GM12878 (cell line): ENCODE data around the gene ANKRD33. TPM values are rescaled to one million over a fixed set of nuclear protein-coding genes. Genes with fewer than 3 reads are reported as not detected.

Experiments
- ATAC-seq: fragments of 200-7000 bp; cut with Tn5 transposase; 3 replicates; pipeline ENCODE4 v1.9.1; 2020; ENCODE audit warnings: mild to moderate bottlenecking, moderate library complexity
- BruUV-seq: library from RNA; stranded (reverse); fragments of 400-500 nt; replicated peaks from 2 replicates; lab custom pipeline; 2021; lab: Mats Ljungman, UMichigan
- CTCF ChIA-PET: fragments of 300-600 bp; sonication (Branson Sonifier 250); formaldehyde crosslinking; extraction: SDS; loops from one replicate; lab custom pipeline; 2021; ENCODE audit warnings: inconsistent platforms; lab: Yijun Ruan, JAX
- POLR2A ChIA-PET: fragments of 350-600 bp; formaldehyde crosslinking; extraction: SDS; loops from one replicate; lab custom pipeline; 2021; ENCODE audit warnings: inconsistent platforms; lab: Charles Lee
- RAD21 ChIA-PET: fragments of 300-600 bp; sonication (Branson Sonifier 250); formaldehyde crosslinking; loops from one replicate; lab custom pipeline; 2023; ENCODE audit warnings: antibody characterized with exemption; ENCODE audit not compliant: unreplicated experiment; lab: Charles Lee
- SMC1A ChIA-PET: fragments of 300-600 bp; sonication (Branson Sonifier 250); formaldehyde crosslinking; loops from one replicate; lab custom pipeline; 2023; ENCODE audit not compliant: unreplicated experiment, uncharacterized antibody; lab: Charles Lee
- DNase-seq: peaks from one replicate; pipeline ENCODE4 v3.0.0-alpha.2; 2011; ENCODE audit warnings: low read depth, low spot score
- FAIRE-seq: peaks from 3 replicates; lab custom pipeline; 2011; peaks lifted over from hg19 to GRCh38; lab: Jason Lieb, UNC
- H2AFZ ChIP-seq: 2 replicates; pipeline ENCODE4 v1.6.0; 2011; ENCODE audit warnings: low read depth, low read length, control low read depth; ENCODE audit not compliant: control insufficient read depth
- H3K27ac ChIP-seq: 2 replicates; pipeline ENCODE4 v1.5.1; 2011; ENCODE audit warnings: control low read depth; ENCODE audit not compliant: control insufficient read depth, insufficient read depth
- H3K27me3 ChIP-seq, 2 experiments: replicated peaks in 1 of 2; 2 replicates each; pipeline versions ENCODE4 v1.6.0 to v1.6.1; 2011; ENCODE audit warnings: low read length in 1 of 2; ENCODE audit not compliant: control insufficient read depth in 2 of 2, insufficient read depth in 2 of 2
- H3K36me3 ChIP-seq, 2 experiments: 2 replicates each; pipeline ENCODE4 v1.5.1; 2011; ENCODE audit warnings: low read length in 1 of 2; ENCODE audit not compliant: control insufficient read depth in 2 of 2, insufficient read depth in 2 of 2
- H3K4me1 ChIP-seq: 2 replicates; pipeline ENCODE4 v1.6.1; 2011; ENCODE audit warnings: mild to moderate bottlenecking, low read length, moderate library complexity, mixed read lengths; ENCODE audit not compliant: control insufficient read depth, insufficient read depth
- H3K4me2 ChIP-seq: 2 replicates; pipeline ENCODE4 v1.6.0; 2011; ENCODE audit warnings: control low read depth; ENCODE audit not compliant: control insufficient read depth, insufficient read depth
- H3K4me3 ChIP-seq: fragments of 200-600 bp; sonication (generic); 2 replicates; pipeline ENCODE4 v1.5.1; 2016
- H3K79me2 ChIP-seq: 2 replicates; pipeline ENCODE4 v1.6.0; 2011; ENCODE audit warnings: low read length; ENCODE audit not compliant: control insufficient read depth, insufficient read depth
- H3K9ac ChIP-seq: 2 replicates; pipeline ENCODE4 v1.8.0; 2011; ENCODE audit warnings: low read length, control low read depth, mixed read lengths; ENCODE audit not compliant: control insufficient read depth, insufficient read depth
- H3K9me3 ChIP-seq: replicated peaks from 3 replicates; pipeline ENCODE4 v1.5.1; 2011; ENCODE audit warnings: mild to moderate bottlenecking, low read length; ENCODE audit not compliant: control insufficient read depth, insufficient read depth
- H4K20me1 ChIP-seq: 2 replicates; pipeline ENCODE4 v1.6.0; 2011; ENCODE audit not compliant: control insufficient read depth, insufficient read depth
- POLR2A ChIP-seq: IDR thresholded peaks from 2 replicates; pipeline ENCODE4 v1.6.1; 2011; ENCODE audit warnings: low read depth, mild to moderate bottlenecking, low read length
- SKIL ChIP-seq: fragments of 450-650 bp; IDR thresholded peaks from 2 replicates; pipeline ENCODE4 v1.6.1; 2017; ENCODE audit warnings: mild to moderate bottlenecking, low read depth, inconsistent platforms; ENCODE audit not compliant: poor library complexity, severe bottlenecking
- WGBS: methylation state at CpG from one replicate; pipeline ENCODE4 v1.1.6; 2016; ENCODE audit warnings: low lambda C conversion rate; ENCODE audit not compliant: insufficient replicate concordance, insufficient coverage; ENCODE audit errors: missing lambda C conversion rate; 5-methylcytosine and 5-hydroxymethylcytosine counted together
- in situ Hi-C: fragments of 300-500 bp; cut with MboI; formaldehyde crosslinking; loops from 9 replicates; pipeline ENCODE4 v1.14.3; 2018; ENCODE audit warnings: mixed read lengths
- intact Hi-C: fragments of 100-400 bp; cut with micrococcal nuclease; formaldehyde crosslinking; loops from one replicate; pipeline ENCODE4 v1.14.2; 2022; ENCODE audit not compliant: unreplicated experiment
- polyA plus RNA-seq, 11 experiments: library from polyadenylated mRNA; depleted of rRNA in 4 of 11; unstranded in 6 of 11; stranded (reverse) in 5 of 11; fragments of >200 nt; fragmentation: Nextera tagmentation in 4 of 11; fragmentation: Illumina TruSeq in 1 of 11; extraction: Ambion mirVana in 4 of 11; extraction: Trizol in 1 of 11; gene quantifications; 1 replicate in 1 of 11; 2 replicates in 10 of 11; pipeline versions ENCODE4 v1.2.1 to v1.2.3, GENCODE V29; 2011 to 2016; ENCODE audit warnings: inconsistent platforms in 2 of 11, missing spikeins in 2 of 11, low read depth in 1 of 11
- total RNA-seq, 4 experiments: library from RNA; depleted of rRNA in 3 of 4; stranded (reverse); fragments of >200 nt in 3 of 4; fragmentation: Illumina TruSeq in 1 of 4; extraction: Trizol in 1 of 4; gene quantifications; 2 replicates each; pipeline versions ENCODE4 v1.2.1 to v1.2.3, GENCODE V29; 2013 to 2021

Gene ANKRD33
- total and polyA plus RNA-seq, 10 of the 15 experiments (the other 5 are each of a cell fraction or from before 2014, with no cell fraction given) = not detected

- Histone ChIP-seq H3K9ac (no peak overlapping the region), H3K27me3 (no peaks in the 10 kb centered on the region), H3K79me2 (no peaks in the 10 kb centered on the region), H2AFZ (peak overlapping the region; percentile 90), H3K27ac (no peak overlapping the region), H3K9me3 (no peaks in the 10 kb centered on the region; the same call in 2 of the 3 replicates), H3K4me2 (peak overlapping the region; percentile 30), H4K20me1 (no peaks in the 10 kb centered on the region)
- no peak for DNase-seq
- SMC1A ChIA-PET = interaction anchor here (0.6 to 1.0 kb wide), 2 partner anchors 392 to 447 kb away, joined by 3 read pairs; no protein-coding TSS in a partner anchor
- in situ Hi-C loops = no loop called here
- ATAC-seq = 0 out of 3 replicates have a peak, but pooled peaks have one; percentile 38
- RAD21 ChIA-PET = no interaction called here
- WGBS = 43% methylated on average over 10 of the region's 10 CpGs
- CTCF ChIA-PET = interaction anchor here (0.5 to 2.3 kb wide), 3 partner anchors 11 to 510 kb away, joined by 3 to 14 read pairs (median 4); no protein-coding TSS in a partner anchor
- POLR2A ChIA-PET = no interaction called here
- FAIRE-seq = no peak
- TF ChIP-seq POLR2A (peak; percentile 41; the same call in 1 of the 2 replicates), SKIL (no peak)
- TF ChIP-seq, all 136 proteins: peak for 1
- BruUV-seq = no TSS peak
- H3K36me3 ChIP-seq = no peaks in the 10 kb centered on the region
- intact Hi-C loops = no loop called here
- H3K4me3 ChIP-seq = no peak overlapping the region
- no peaks in the 10 kb centered on the region for H3K4me1 ChIP-seq
These were observed 1.7 kb upstream of the ANKRD33 start for GRCh38 chr12:51886021-51886710.
